ENCODE data around the gene DNAJC21. TPM values are rescaled to one million over a fixed set of nuclear protein-coding genes. Genes with fewer than 3 reads are reported as not detected.

Gene DNAJC21
- polyA plus RNA-seq (2011; rRNA removed) (21.5 and 36.5 TPM in 2 replicates), polyA plus RNA-seq (2017; fragmentation: RNase III; extraction: RNeasy Plus Mini Kit Qiagen cat#74134 plus additional on column Dnase treatment) (30.9 to 32.3 TPM (median 31.1 TPM) in 3 replicates), polyA minus RNA-seq (2011; rRNA and poly(A)+ RNA removed) (12.8 and 15.5 TPM in 2 replicates)
- polyA plus RNA-seq (2012; cell fraction: cytosol; rRNA removed) = 6.3 and 7.9 TPM in 2 replicates
- 3.2 and 4.5 TPM in 2 replicates for polyA plus RNA-seq (2012; cell fraction: nucleus; rRNA removed)

- peak; percentile 90 to 95 for ATAC-seq
- Histone ChIP-seq H3K4me1 (peaks cover 19% of the 10 kb centered on the region), H3K9me3 (no peaks in the 10 kb centered on the region), H3K4me2 (peak within 1 kb of the TSS; percentile 87), H3K27ac (peak within 1 kb of the TSS; percentile 84 to 93), H3K4me3 (peak within 1 kb of the TSS; percentile 79)
- TF ChIP-seq HMGXB4 (CRISPR knock-in tag; IDR thresholded peaks at IDR 0.05; ENCODE audit: borderline replicate concordance) = no peak
- TF ChIP-seq MYC (IDR thresholded peaks at IDR 0.05; ENCODE audit: borderline replicate concordance, low read length) = no peak
- no peak for TF ChIP-seq MAZ (IDR thresholded peaks at IDR 0.05; ENCODE audit: borderline replicate concordance, low read depth, low read length)
- peak; percentile 48; the same call in 1 of the 2 replicates for TF ChIP-seq MAX (IDR thresholded peaks at IDR 0.05)
- 0 out of 5 replicates have a peak, but pooled peaks have one; percentile 32 to 45 for TF ChIP-seq JUN (IDR thresholded peaks at IDR 0.05)
- WGBS (ENCODE audit: missing lambda C conversion rate) = 3% methylated on average over 18 of the region's 63 CpGs
- no peak for FAIRE-seq
- DNase-seq (ENCODE audit: low read depth in 1 of 2, low spot score in 1 of 2) = peak; percentile 87 to 97
- ChIA-PET CTCF (interaction anchor here (1.0 to 2.2 kb wide), 8 partner anchors 11 to 455 kb away, joined by 3 to 7 read pairs (median 4); partner anchors contain the start of genes BRIX1 and RAD1), POLR2A (interaction anchor here (0.5 to 2.4 kb wide), 11 partner anchors 11 to 1030 kb away, joined by 3 to 41 read pairs (median 5); partner anchors contain the start of genes BRIX1, RAD1, RAI14 and SPEF2)
Observed at GRCh38 chr5:34929134-34929719, at the start of gene DNAJC21. Gene DNAJC21, plus strand, starts transcription at chr5:34929559. Its CDS starts 261 bp downstream, at chr5:34929820.

- POLR2A ChIA-PET = no interaction called here
- ATAC-seq = no peak
- no peaks in the 10 kb centered on the region for H3K9me3 ChIP-seq
- H3K27ac ChIP-seq = no peak overlapping the region
- DNase-seq (ENCODE audit: low read depth in 1 of 2, low spot score in 1 of 2) = no peak
- CTCF ChIA-PET = interaction anchor here (1.1 to 4.9 kb wide), 2 partner anchors 17 to 407 kb away, joined by 3 to 32 read pairs; no protein-coding TSS in a partner anchor
- no peak overlapping the region for H3K4me3 ChIP-seq
- no peak for FAIRE-seq
- TF ChIP-seq PBX3 (IDR thresholded peaks at IDR 0.05) (no peak), ZNF302 (CRISPR knock-in tag; IDR thresholded peaks at IDR 0.05) (no peak), ATOH8 (CRISPR knock-in tag; IDR thresholded peaks at IDR 0.05; ENCODE audit: low read depth) (no peak), CBX8 (IDR thresholded peaks at IDR 0.05) (no peak), BCL3 (IDR thresholded peaks at IDR 0.05) (no peak), CHD4 (IDR thresholded peaks at IDR 0.05; ENCODE audit: borderline replicate concordance) (no peak), TFCP2L1 (CRISPR knock-in tag; IDR thresholded peaks at IDR 0.05) (no peak), RCOR1 (IDR thresholded peaks at IDR 0.05; ENCODE audit: low read depth, low read length) (no peak), HES2 (IDR thresholded peaks at IDR 0.05) (no peak), CTCF (IDR thresholded peaks at IDR 0.05) (no peak), HOXA7 (CRISPR knock-in tag; IDR thresholded peaks at IDR 0.05) (no peak), CEBPB (IDR thresholded peaks at IDR 0.05) (no peak), FOXS1 (CRISPR knock-in tag; IDR thresholded peaks at IDR 0.05) (no peak)
- H3K4me2 ChIP-seq = no peak overlapping the region
- no peaks in the 10 kb centered on the region for H3K4me1 ChIP-seq
Observed at GRCh38 chr5:34881246-34881645, 48.1 kb upstream of the DNAJC21 start.
